GM21717 (cell line): ENCODE data around the gene GABBR2.

ENCODE experiments used
- ATAC-seq: cut with Tn5 transposase; IDR thresholded peaks from one replicate; pipeline ENCODE4 v1.9.1; 2021; ENCODE audit warnings: mild to moderate bottlenecking, moderate library complexity; ENCODE audit not compliant: unreplicated experiment

The GABBR2 gene

GRCh38 chr9:98242426-98242825 is 466.3 kb downstream of the GABBR2 start:
- ATAC-seq, result no peak

GRCh38 chr9:98241357-98242300 is 467.1 kb downstream of the GABBR2 start:
- ATAC-seq, result no peak

- ATAC-seq, result no peak
These were observed 468.3 kb downstream of the GABBR2 start for GRCh38 chr9:98240475-98240874.
